Urinary bladder (tissue), 4 donors: ENCODE data around the gene NPFFR1. TPM values are rescaled to one million over a fixed set of nuclear protein-coding genes. Genes with fewer than 3 reads are reported as not detected.
"Not testable (repeated sequence)": the region's sequence is repeated elsewhere in the genome, so short reads cannot be mapped to it uniquely, and the experiment has no call there.

Experiments
- DNase-seq: peaks from one replicate; pipeline ENCODE4 v3.0.0-alpha.2; 2015; ENCODE audit errors: extremely low spot score
- H3K27ac ChIP-seq: one replicate; pipeline ENCODE4 v1.5.1; 2013; ENCODE audit warnings: low read depth, mild to moderate bottlenecking, moderate library complexity
- H3K36me3 ChIP-seq: one replicate; pipeline ENCODE4 v1.6.1; 2013; ENCODE audit warnings: mild to moderate bottlenecking, moderate library complexity; ENCODE audit not compliant: insufficient read depth
- H3K4me1 ChIP-seq: one replicate; pipeline ENCODE4 v1.6.1; 2013; ENCODE audit warnings: mild to moderate bottlenecking, moderate library complexity; ENCODE audit not compliant: insufficient read depth
- H3K4me3 ChIP-seq: one replicate; pipeline ENCODE4 v1.5.1; 2013; ENCODE audit warnings: low read depth, low read length
- WGBS: extraction: QIAGEN DNeasy Blood & Tissue Kit; methylation state at CpG from one replicate; pipeline ENCODE4 v1.1.7; 2013; 5-methylcytosine and 5-hydroxymethylcytosine counted together
- polyA plus RNA-seq: library from polyadenylated mRNA; stranded (reverse); fragments of 200-250 nt; gene quantifications from one replicate; pipeline ENCODE4 v1.2.3, GENCODE V29; 2013
- total RNA-seq: library from RNA; depleted of rRNA; stranded (reverse); fragments of >200 nt; gene quantifications from one replicate; pipeline ENCODE4 v1.2.3, GENCODE V29; 2014
- donor health status: healthy with polysubstance abuse.
- donor health status: healthy.

NPFFR1 gene
- total and polyA plus RNA-seq, 2 donors: 0.01 to 0.05 TPM

DNA sequence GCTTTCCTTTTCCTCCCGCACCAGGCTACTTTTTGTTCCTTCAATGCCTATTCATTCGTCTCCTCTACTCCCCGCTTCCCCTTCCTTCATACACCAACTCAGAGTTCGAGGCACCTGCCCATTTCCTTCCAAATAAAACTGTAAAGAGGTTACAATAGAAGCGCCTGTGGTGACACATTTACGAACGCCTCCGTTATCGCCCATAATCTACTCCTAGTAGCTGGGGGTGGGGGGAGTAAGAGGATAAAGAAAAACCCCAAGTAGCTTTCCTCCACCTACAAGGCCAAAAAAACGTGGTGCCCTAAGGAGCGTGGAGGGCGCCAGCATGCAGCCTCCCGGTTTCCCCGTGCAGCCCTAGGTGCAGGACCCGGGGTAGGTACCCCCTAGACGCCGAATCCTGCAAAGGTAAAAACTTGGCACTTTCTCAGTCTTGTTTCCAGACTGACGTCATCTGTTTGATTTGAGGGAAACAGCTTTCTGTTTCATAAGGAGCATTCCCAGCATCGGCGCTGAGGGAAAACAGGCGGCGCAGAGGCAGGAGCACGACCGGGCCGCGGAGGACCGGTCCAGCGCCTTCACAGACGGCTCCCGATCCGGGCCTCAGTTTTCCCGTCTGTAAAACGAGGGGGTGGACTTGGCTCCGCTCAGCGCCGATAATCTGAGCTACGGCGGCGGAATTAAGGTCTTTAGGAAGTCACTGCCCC is 51.5 kb downstream of the NPFFR1 start:
- no peak overlapping the region for H3K27ac ChIP-seq
- DNase-seq: no peak

DNA sequence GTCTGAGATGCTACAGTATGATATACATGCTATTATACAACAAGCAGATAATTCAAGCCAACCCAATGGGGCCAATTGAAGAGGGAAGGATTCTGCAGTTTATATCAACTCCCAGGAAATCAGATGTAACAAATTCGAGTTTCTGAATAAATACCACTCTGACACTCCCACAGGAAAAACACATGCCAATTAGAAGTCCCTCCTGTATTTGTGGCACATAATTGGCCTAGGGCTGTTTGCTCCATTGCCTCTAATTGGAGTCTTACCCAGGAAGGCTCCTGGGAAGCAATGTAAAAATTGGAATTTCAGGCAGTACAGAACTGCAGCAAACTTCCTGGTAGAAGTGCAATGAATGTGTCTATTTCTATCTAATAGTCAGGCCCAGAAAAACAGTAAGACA is 55.3 kb downstream of the NPFFR1 start:
- Histone ChIP-seq H3K4me3 (no peak overlapping the region), H3K36me3 (no peaks in the 10 kb centered on the region), H3K4me1 (peaks cover 2% of the 10 kb centered on the region), H3K27ac (no peak overlapping the region)
- no peak for DNase-seq
- 63% methylated on average over 1 of the region's 1 CpG for WGBS

More for the DNA sequence above, 51.5 kb downstream of the NPFFR1 start:
- WGBS: 10% methylated on average over 39 of the region's 39 CpGs
- Histone ChIP-seq H3K36me3 (no peaks in the 10 kb centered on the region), H3K4me3 (peak overlapping the region; percentile 75), H3K4me1 (peaks cover 2% of the 10 kb centered on the region)

DNA sequence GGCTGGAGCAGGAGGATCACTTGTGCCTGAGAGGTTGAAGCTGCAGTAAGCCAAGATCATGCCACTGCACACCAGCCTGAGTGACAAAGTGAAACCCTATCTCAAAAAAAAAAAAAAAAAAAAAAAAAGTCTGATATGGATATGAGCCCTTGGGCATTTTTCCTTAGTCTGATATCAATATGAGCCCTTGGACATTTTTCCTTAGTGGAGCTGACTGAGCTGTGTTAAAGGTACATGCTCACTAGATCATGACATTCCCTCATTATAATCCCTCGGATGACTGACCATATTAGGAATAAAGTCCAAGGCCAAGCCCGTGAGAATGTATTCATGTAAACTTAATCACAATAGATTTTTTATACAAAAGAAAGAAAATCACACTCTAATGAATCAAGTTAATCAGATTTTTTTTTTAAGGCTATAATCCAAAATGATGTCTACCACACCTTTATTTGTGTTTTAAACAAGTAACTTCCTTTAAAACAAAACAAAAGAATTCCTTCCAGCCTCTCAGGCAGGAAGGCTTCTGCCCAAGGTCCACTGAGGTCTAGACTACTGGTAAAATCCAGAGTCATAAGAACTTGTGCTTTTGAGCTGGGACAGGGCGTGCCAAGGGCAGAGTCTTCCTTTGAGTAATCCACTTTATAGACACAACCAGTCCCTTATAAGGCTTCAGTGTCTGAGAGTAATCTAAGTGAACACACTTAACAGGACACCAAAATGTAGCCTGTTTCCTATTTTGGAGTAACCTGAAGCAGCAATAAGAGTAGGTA is 56.1 kb downstream of the NPFFR1 start:
- no peak for DNase-seq
- H3K27ac ChIP-seq: no peak overlapping the region
- H3K4me1 ChIP-seq: peaks cover 2% of the 10 kb centered on the region
- no peak overlapping the region for H3K4me3 ChIP-seq
- no peaks in the 10 kb centered on the region for H3K36me3 ChIP-seq
- WGBS: 76% methylated on average over 3 of the region's 3 CpGs

DNA sequence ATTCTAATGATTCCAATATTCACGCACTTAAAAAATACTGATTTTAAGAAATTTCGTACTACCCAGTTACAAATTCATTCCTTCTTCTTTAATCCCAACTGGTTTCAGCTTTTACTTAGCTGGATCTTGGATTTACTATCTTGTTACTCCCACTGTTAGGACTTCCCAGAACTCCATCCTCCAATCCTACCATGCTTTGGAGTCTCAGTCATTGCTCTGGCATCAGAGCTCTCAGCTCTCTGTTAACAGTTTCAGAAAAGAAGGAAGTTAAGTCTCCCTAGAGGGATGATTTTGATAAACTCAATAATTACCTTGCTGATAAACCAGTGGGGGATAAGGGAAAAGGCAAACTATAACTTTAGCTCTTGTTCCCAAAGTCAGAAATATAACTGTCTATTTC is 60.1 kb downstream of the NPFFR1 start:
- no peak overlapping the region for H3K27ac ChIP-seq
- peaks cover 2% of the 10 kb centered on the region for H3K4me1 ChIP-seq
- no peak for DNase-seq
- WGBS: 91% methylated on average over 2 of the region's 2 CpGs
- H3K4me3 ChIP-seq: no peak overlapping the region
- no peaks in the 10 kb centered on the region for H3K36me3 ChIP-seq

DNA sequence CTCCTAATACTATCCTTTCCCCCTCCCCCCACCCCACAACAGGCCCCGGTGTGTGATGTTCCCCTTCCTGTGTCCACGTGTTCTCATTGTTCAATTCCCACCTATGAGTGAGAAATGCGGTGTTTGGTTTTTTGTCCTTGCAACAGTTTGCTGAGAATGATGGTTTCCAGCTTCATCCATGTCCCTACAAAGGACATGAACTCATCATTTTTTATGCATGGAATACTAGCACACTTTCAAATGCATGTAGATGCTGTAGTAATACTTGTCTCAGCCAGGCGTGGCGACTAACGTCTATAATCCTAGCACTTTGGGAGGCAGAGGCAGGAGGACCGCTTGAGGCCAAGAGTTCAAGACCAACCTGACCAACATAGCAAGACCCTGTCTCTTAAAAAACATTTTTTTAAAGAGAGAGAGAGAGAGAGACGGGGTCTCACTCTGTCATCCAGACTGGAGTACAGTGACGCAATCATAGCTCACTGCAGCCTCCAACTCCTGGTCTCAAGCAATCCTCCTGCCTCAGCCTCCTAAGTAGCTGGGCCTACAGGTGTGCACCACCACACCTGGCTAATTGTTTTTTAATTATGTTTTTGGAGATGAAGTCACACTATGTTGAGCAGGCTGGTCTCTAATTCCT is 60.9 kb downstream of the NPFFR1 start:
- H3K4me1 ChIP-seq, H3K4me3 ChIP-seq, DNase-seq, H3K27ac ChIP-seq, H3K36me3 ChIP-seq: not testable (repeated sequence)
- WGBS: 82% methylated on average over 9 of the region's 9 CpGs

DNA sequence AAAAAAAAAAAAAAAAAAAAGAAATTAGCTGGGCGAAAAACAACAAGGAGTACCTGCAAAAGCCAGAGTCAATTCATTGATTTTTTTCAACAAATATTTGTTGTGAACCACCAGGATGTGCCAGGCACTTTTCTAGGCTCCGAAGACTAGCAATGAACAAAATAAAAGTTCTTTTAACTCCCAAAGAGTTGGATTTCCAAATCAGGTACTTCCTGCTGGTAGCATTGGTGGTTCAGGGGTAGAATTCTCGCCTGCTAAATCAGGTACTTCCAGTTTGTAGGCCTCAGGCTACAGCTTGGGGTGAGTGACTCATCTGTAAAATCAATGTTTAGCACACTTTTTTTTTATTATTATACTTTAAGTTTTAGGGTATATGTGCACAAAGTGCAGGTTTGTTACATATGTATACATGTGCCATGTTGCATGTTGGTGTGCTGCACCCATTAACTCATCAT is 61.4 kb downstream of the NPFFR1 start:
- H3K4me1 ChIP-seq: no peaks in the 10 kb centered on the region
- no peak overlapping the region for H3K27ac ChIP-seq
- peaks cover 2% of the 10 kb centered on the region for H3K36me3 ChIP-seq
- DNase-seq: no peak
- H3K4me3 ChIP-seq: no peak overlapping the region
- WGBS: 88% methylated on average over 3 of the region's 3 CpGs

DNA sequence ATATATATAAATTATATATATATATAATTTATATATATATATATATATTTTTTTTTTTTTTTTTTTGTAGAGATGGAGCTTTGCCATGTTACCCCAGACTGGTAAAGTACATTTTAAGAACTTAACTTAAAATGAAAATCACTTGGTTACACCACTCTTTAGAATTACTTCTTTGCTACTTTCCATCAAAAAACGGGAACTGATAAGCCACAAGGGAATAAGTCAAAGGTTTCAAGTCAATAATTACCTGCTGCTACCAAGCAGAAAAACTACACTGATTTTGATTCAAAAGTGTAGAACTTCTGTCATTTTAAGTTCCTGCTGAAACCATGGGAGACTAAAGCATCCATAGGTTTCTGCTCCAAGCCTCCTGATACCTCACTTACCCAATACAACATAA is 62.8 kb downstream of the NPFFR1 start:
- 44% methylated on average over 1 of the region's 1 CpG for WGBS
- H3K36me3 ChIP-seq: peaks cover 2% of the 10 kb centered on the region
- no peak for DNase-seq
- no peaks in the 10 kb centered on the region for H3K4me1 ChIP-seq
- no peak overlapping the region for H3K4me3 ChIP-seq
- no peak overlapping the region for H3K27ac ChIP-seq

DNA sequence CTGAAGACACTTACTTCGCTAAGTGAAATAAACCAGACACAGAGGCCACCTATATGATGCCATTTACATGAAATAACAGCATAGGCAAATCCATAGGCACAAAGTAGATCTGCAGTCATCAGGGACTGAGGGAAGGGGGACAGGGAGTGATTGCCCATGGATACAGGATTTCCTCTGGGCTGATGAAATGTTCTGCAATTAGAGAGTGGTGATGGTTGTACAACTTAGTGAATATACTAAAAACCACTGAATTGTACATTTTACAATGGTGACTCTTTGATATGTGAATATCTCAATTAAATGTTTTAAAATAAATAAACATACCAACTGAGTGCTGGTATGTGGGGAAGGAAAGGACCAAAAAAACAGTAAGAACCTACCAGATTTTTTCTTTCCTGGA is 70.9 kb downstream of the NPFFR1 start:
- Histone ChIP-seq H3K4me1 (no peaks in the 10 kb centered on the region), H3K36me3 (peaks cover 7% of the 10 kb centered on the region), H3K4me3 (no peak overlapping the region), H3K27ac (no peak overlapping the region)
- no peak for DNase-seq
- 100% methylated on average over 1 of the region's 1 CpG for WGBS

DNA sequence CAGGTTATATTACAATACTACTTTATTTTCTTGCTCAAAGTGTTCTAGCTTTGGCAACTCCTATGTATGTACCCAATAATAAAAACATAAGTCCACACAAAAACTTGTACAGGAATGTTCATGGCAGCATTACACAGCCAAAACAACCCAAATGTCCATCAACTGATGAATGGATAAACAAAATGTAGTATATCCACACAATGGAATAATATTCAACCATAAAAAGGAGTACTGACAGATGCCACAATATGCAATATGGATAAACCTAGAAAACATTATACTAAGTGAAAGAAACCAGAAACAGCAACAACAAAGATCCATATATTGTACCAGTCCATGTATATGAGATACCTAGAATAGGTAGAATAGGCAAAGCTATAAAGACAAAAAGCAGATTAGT is 71.5 kb downstream of the NPFFR1 start:
- DNase-seq: no peak
- Histone ChIP-seq H3K4me3 (no peak overlapping the region), H3K36me3 (peaks cover 7% of the 10 kb centered on the region), H3K4me1 (no peaks in the 10 kb centered on the region), H3K27ac (no peak overlapping the region)

DNA sequence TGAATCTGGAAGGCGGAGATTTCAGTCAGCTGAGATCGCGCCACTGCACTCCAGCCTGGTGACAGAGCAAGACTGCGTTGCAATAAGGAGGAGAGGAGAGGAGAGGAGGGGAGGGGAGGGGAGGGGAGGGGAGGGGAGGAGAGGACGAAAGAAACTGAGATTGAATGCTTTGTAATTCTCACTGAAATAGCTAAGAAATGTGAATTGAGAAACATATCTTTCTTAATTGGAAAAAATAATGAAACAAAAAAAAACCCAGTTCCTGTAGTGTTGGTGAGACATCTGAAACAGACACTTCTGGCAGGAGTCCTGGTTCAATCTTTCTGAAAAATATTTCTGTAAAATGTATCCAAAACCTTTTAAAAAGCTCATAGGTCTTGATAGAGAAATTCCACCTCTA is 77.0 kb downstream of the NPFFR1 start:
- peaks cover 2% of the 10 kb centered on the region for H3K36me3 ChIP-seq
- no peaks in the 10 kb centered on the region for H3K4me1 ChIP-seq
- no peak overlapping the region for H3K27ac ChIP-seq
- H3K4me3 ChIP-seq: no peak overlapping the region
- no peak for DNase-seq
- 91% methylated on average over 5 of the region's 5 CpGs for WGBS

DNA sequence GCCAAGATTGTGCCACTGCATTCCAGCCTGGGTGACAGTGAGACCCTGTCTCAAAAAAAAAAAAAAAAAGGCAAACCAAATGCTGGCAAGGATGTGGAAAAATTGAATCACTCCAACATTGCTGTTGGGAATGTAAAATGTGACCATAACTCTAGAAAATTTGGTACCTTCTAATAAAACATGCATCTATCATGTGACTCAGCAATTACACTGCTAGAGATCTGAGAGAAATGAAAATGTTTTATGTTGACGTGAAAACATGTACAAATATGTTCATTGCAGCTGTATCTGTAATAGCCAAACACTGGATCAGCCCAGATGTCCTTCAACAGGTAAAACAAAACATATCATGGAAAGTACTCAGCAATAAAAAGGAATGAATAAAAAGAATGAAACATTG is 82.7 kb downstream of the NPFFR1 start:
- 96% methylated on average over 1 of the region's 1 CpG for WGBS
- DNase-seq: no peak
- Histone ChIP-seq H3K27ac (no peak overlapping the region), H3K4me3 (no peak overlapping the region), H3K36me3 (no peaks in the 10 kb centered on the region), H3K4me1 (no peaks in the 10 kb centered on the region)

DNA sequence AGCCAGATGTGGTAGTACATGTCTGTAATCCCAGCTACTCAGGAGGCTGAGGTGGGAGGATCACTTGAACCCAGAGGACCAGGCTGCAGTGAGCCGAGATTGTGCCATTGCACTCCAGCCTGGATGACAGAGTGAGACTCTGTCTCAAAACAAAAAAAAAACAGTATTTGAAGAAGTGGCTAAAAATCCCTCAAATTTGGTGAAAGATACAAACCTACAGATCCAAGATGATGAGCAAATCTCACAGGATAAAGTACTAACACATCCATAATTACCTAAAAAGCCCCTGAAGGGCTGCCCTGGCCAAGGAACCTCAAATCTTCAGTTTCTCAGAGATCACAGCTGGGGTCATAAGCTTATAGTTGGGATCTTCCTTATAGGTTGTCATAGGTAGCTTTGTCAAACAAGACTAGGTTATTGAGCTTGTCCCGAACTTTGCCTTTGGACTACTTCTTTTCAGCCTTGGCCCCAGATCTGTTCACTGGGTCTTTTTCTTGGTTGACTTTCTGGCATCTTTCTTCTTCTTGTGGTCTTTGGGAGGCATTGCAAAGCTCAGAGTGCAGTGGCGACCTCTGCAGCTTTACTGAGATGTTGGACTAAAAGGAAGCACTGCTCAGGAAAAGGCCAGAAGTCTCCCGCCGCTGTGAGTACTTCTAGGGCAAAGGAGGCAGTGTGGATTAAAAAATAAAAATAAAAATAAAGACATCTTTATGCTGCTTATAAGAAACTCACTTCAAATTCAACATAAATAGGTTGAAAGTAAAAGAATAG is 84.9 kb downstream of the NPFFR1 start:
- no peak for DNase-seq
- WGBS: 96% methylated on average over 5 of the region's 5 CpGs
- Histone ChIP-seq H3K36me3 (no peaks in the 10 kb centered on the region), H3K4me3 (no peak overlapping the region), H3K27ac (no peak overlapping the region), H3K4me1 (no peaks in the 10 kb centered on the region)
